A673 (cell line): Measurements from ENCODE around the gene GPX3. TPM values are rescaled to one million over a fixed set of nuclear protein-coding genes. Genes with fewer than 3 reads are reported as not detected.

Source experiments
- BruUV-seq: library from RNA; stranded (reverse); fragments of 400-500 nt; replicated peaks from 2 replicates; lab custom pipeline; 2021; lab: Mats Ljungman, UMichigan
- CTCF ChIA-PET: fragments of 300-600 bp; sonication (Branson Sonifier 250); formaldehyde crosslinking; loops from one replicate; lab custom pipeline; 2022; ENCODE audit warnings: antibody characterized with exemption; lab: Charles Lee
- POLR2A ChIA-PET: fragments of 300-600 bp; sonication (Branson Sonifier 250); formaldehyde crosslinking; loops from one replicate; lab custom pipeline; 2022; ENCODE audit warnings: antibody characterized with exemption; ENCODE audit not compliant: low non-redundant PET; lab: Charles Lee
- DNase-seq: peaks from one replicate; pipeline ENCODE4 v3.0.0-alpha.2; 2015; ENCODE audit warnings: low spot score
- H3K27ac ChIP-seq: fragments of 200-600 bp; sonication (generic); 2 replicates; pipeline ENCODE4 v1.5.1; 2016; ENCODE audit warnings: mixed run types, low read depth, mild to moderate bottlenecking, mixed read lengths, antibody characterized with exemption, low read length; ENCODE audit not compliant: poor library complexity, severe bottlenecking
- H3K27me3 ChIP-seq: fragments of 200-600 bp; sonication (generic); replicated peaks from 2 replicates; pipeline ENCODE4 v1.6.1; 2017; ENCODE audit warnings: mixed run types, low read depth, mild to moderate bottlenecking, mixed read lengths, antibody characterized with exemption, low read length; ENCODE audit not compliant: insufficient read depth, poor library complexity
- H3K36me3 ChIP-seq: fragments of 200-600 bp; sonication (generic); 2 replicates; pipeline ENCODE4 v1.6.1; 2016; ENCODE audit warnings: mixed run types, mild to moderate bottlenecking, mixed read lengths, antibody characterized with exemption, low read length; ENCODE audit not compliant: insufficient read depth, poor library complexity, severe bottlenecking
- H3K4me1 ChIP-seq: fragments of 200-600 bp; sonication (generic); 2 replicates; pipeline ENCODE4 v1.6.1; 2017; ENCODE audit warnings: mixed run types, mild to moderate bottlenecking, mixed read lengths, antibody characterized with exemption, low read length; ENCODE audit not compliant: insufficient read depth, poor library complexity, severe bottlenecking
- H3K4me3 ChIP-seq: fragments of 200-600 bp; sonication (generic); 2 replicates; pipeline ENCODE4 v1.5.1; 2016; ENCODE audit warnings: low read depth, mixed run types, mild to moderate bottlenecking, mixed read lengths, low read length; ENCODE audit not compliant: poor library complexity, severe bottlenecking
- H3K9me3 ChIP-seq: fragments of 200-600 bp; sonication (generic); 2 replicates; pipeline ENCODE4 v1.6.1; 2016; ENCODE audit warnings: mixed run types, low read depth, mild to moderate bottlenecking, mixed read lengths, antibody characterized with exemption, low read length; ENCODE audit not compliant: poor library complexity, severe bottlenecking
- EZH2 ChIP-seq: fragments of 200-600 bp; sonication (generic); IDR thresholded peaks from 2 replicates; pipeline ENCODE4 v1.6.1; 2017; ENCODE audit warnings: borderline replicate concordance, low read depth, mild to moderate bottlenecking, mixed read lengths, antibody characterized with exemption, low read length; ENCODE audit not compliant: poor library complexity, severe bottlenecking
- intact Hi-C: fragments of 100-400 bp; cut with micrococcal nuclease; formaldehyde crosslinking; loops from one replicate; pipeline ENCODE4 v1.10.0; 2022; ENCODE audit not compliant: unreplicated experiment
- total RNA-seq: library from RNA; stranded (reverse); gene quantifications from 2 replicates; pipeline ENCODE4 v1.2.3, GENCODE V29; 2021
- TF ChIP-seq, protein P1 (sequence below): fragments of 300-800, 200-600 bp; sonication (generic); conservative IDR thresholded peaks from 2 replicates; pipeline ENCODE4 v1.5.1; 2017; ENCODE audit warnings: low read depth, mild to moderate bottlenecking, antibody characterized with exemption, low read length, moderate library complexity, mixed read lengths

GPX3 gene
- total RNA-seq, 1 experiment from 2014 or later: 0.19 TPM

DNA sequence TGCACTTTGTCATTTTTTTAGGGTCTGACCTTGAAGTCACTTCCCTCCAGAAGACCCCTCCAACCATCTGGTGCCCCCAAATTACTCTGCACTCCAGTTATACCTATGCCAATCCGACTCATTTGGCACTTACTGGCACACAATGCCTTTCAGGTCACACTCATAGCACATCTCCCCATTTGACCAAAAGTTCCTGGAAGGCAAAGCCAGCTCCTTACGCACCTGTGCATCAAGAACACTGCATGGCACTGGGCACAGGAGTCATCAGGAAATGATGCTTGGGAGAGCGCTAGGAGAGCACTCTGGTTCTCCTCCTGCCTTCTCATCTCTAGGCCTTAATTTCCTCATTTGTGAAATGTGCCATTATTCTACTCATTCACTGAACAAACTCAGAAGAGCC lies 57.6 kb downstream of the GPX3 start:
- no peak for TF ChIP-seq EZH2
- TF ChIP-seq, protein P1, sequence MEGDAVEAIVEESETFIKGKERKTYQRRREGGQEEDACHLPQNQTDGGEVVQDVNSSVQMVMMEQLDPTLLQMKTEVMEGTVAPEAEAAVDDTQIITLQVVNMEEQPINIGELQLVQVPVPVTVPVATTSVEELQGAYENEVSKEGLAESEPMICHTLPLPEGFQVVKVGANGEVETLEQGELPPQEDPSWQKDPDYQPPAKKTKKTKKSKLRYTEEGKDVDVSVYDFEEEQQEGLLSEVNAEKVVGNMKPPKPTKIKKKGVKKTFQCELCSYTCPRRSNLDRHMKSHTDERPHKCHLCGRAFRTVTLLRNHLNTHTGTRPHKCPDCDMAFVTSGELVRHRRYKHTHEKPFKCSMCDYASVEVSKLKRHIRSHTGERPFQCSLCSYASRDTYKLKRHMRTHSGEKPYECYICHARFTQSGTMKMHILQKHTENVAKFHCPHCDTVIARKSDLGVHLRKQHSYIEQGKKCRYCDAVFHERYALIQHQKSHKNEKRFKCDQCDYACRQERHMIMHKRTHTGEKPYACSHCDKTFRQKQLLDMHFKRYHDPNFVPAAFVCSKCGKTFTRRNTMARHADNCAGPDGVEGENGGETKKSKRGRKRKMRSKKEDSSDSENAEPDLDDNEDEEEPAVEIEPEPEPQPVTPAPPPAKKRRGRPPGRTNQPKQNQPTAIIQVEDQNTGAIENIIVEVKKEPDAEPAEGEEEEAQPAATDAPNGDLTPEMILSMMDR: no peak
- POLR2A ChIA-PET: no interaction called here
- no peaks in the 10 kb centered on the region for H3K36me3 ChIP-seq
- peaks cover 5% of the 10 kb centered on the region for H3K4me1 ChIP-seq
- DNase-seq: no peak
- CTCF ChIA-PET: no interaction called here
- no peak overlapping the region for H3K27ac ChIP-seq
- no peaks in the 10 kb centered on the region for H3K9me3 ChIP-seq
- H3K27me3 ChIP-seq: no peaks in the 10 kb centered on the region
- BruUV-seq: no TSS peak
- H3K4me3 ChIP-seq: no peak overlapping the region
- intact Hi-C loops: no loop called here

Other genes starting within 250 kb of the GPX3 start
- 11.6 and 14.5 TPM in 2 replicates for gene SMIM3, start 241.8 kb upstream of the GPX3 start, total RNA-seq
- gene IRGM, start 174.1 kb upstream of the GPX3 start, total RNA-seq: not detected in 2 replicates
- gene ZNF300, start 115.6 kb upstream of the GPX3 start, total RNA-seq: 12.6 and 13.1 TPM in 2 replicates
- 33.3 and 37.3 TPM in 2 replicates for gene TNIP1, start 60.4 kb downstream of the GPX3 start, total RNA-seq
- 95.9 and 130 TPM in 2 replicates for gene ANXA6, start 137.2 kb downstream of the GPX3 start, total RNA-seq
- gene CCDC69, start 203.5 kb downstream of the GPX3 start, total RNA-seq: 0.52 TPM in 1 of 2 replicates, not detected in the other
- 3.5 and 4.0 TPM in 2 replicates for gene GM2A, start 232.6 kb downstream of the GPX3 start, total RNA-seq